Gastrocnemius medialis (tissue), 4 donors: ENCODE data around the gene TOP3A. TPM values are rescaled to one million over a fixed set of nuclear protein-coding genes. Genes with fewer than 3 reads are reported as not detected.
"Not testable (repeated sequence)": the region's sequence is repeated elsewhere in the genome, so short reads cannot be mapped to it uniquely, and the experiment has no call there.

ENCODE experiments used
- ATAC-seq, 2 donors: fragments of 150-250 bp; one replicate each; pipeline ENCODE4 v1.9.1; 2016
- DNase-seq, 2 donors: peaks; one replicate each; pipeline ENCODE4 v3.0.0-alpha.2; 2019
- H3K27ac ChIP-seq, 4 donors: fragments of 200-600 bp; sonication (generic); 1 replicate in 1 of 4; 2 replicates in 3 of 4; pipeline ENCODE4 v1.5.1; 2016 to 2018; ENCODE audit warnings: mild to moderate bottlenecking in 2 of 4, moderate library complexity in 1 of 4
- H3K27me3 ChIP-seq, 3 donors: fragments of 200-600 bp; sonication (generic) in 2 of 3; 1 replicate in 1 of 3; 2 replicates in 2 of 3; pipeline versions ENCODE4 v1.5.1 to v1.6.0; 2016 to 2019; ENCODE audit warnings: mild to moderate bottlenecking in 1 of 3, moderate library complexity in 1 of 3
- H3K36me3 ChIP-seq, 2 donors: fragments of 200-600 bp; sonication (generic) in 1 of 2; one replicate each; pipeline ENCODE4 v1.5.1; 2017 to 2018
- H3K4me1 ChIP-seq, 2 donors: fragments of 200-600 bp; sonication (generic) in 1 of 2; one replicate each; pipeline ENCODE4 v1.5.1; 2016 to 2017; ENCODE audit warnings: mild to moderate bottlenecking in 2 of 2
- H3K4me3 ChIP-seq, 4 donors: fragments of 200-600 bp; sonication (generic) in 3 of 4; 1 replicate in 1 of 4; 2 replicates in 3 of 4; pipeline ENCODE4 v1.5.1; 2016 to 2019; ENCODE audit warnings: mild to moderate bottlenecking in 2 of 4
- H3K9me3 ChIP-seq, 3 donors: fragments of 200-600 bp; sonication (generic) in 2 of 3; 1 replicate in 1 of 3; 2 replicates in 2 of 3; pipeline ENCODE4 v1.5.1; 2016 to 2019
- CTCF ChIP-seq, 5 experiments: fragments of 450-650 bp in 3 of 5; fragments of 200-600 bp in 2 of 5; sonication (generic) in 2 of 5; IDR thresholded peaks in 4 of 5; conservative IDR thresholded peaks in 1 of 5; 1 replicate in 4 of 5; 2 replicates in 1 of 5; pipeline ENCODE4 v1.5.1; 2016 to 2019; ENCODE audit warnings: antibody characterized with exemption in 5 of 5, mild to moderate bottlenecking in 3 of 5, moderate library complexity in 3 of 5
- POLR2A ChIP-seq, 2 donors: fragments of 450-650 bp; IDR thresholded peaks; one replicate each; pipeline ENCODE4 v1.6.1; 2017; ENCODE audit warnings: antibody characterized with exemption in 2 of 2, mild to moderate bottlenecking in 2 of 2, moderate library complexity in 2 of 2
- in situ Hi-C, 4 donors: fragments of 200-750 bp; cut with MboI; loops; one replicate each; pipeline versions ENCODE4 v1.15.0 to v1.8.0; 2017; ENCODE audit warnings: low sequenced_read_pairs in 4 of 4
- intact Hi-C: fragments of 100-400 bp; cut with DNase I; formaldehyde crosslinking; loops from one replicate; pipeline ENCODE4 v1.15.1; 2023; ENCODE audit warnings: low total_unique reads
- total RNA-seq, 4 donors: library from RNA; depleted of rRNA; stranded (reverse); fragments of >200 nt; gene quantifications; one replicate each; pipeline versions ENCODE4 v1.1.0 to v1.2.3, GENCODE V29; 2016

The TOP3A gene
- total RNA-seq, 4 donors from 2014 or later, result 17.7 to 62.4 (median 22.1) TPM

- Histone ChIP-seq H3K4me3 (no peak overlapping the region), H3K36me3 (peaks cover 0 to 46% of the 10 kb centered on the region in 2 donors)
Observed at GRCh38 chr17:18344021-18344420, 29.2 kb upstream of the TOP3A start.

GRCh38 chr17:18339933-18340332 is 25.1 kb upstream of the TOP3A start:
- H3K27ac ChIP-seq, result no peak overlapping the region
- no peak for DNase-seq
- H3K9me3 ChIP-seq, result no peaks in the 10 kb centered on the region
- TF ChIP-seq CTCF (IDR thresholded peaks at IDR 0.05 in 4 of 5, conservative IDR thresholded peaks at IDR 0.05 in 1 of 5) (no peak), POLR2A (IDR thresholded peaks at IDR 0.05) (no peak)
- in situ Hi-C loops (no loop called here), intact Hi-C loops (no loop called here)
- H3K4me3 ChIP-seq, result no peak overlapping the region
- no peak for ATAC-seq
- no peaks in the 10 kb centered on the region for H3K4me1 ChIP-seq
- no peaks in the 10 kb centered on the region for H3K27me3 ChIP-seq
- H3K36me3 ChIP-seq, result peaks cover 0 to 31% of the 10 kb centered on the region in 2 donors

More at GRCh38 chr17:18344021-18344420, 29.2 kb upstream of the TOP3A start:
- ATAC-seq (no peak), DNase-seq (no peak)
- TF ChIP-seq POLR2A (IDR thresholded peaks at IDR 0.05), result no peak
- TF ChIP-seq CTCF (IDR thresholded peaks at IDR 0.05 in 4 of 5, conservative IDR thresholded peaks at IDR 0.05 in 1 of 5), result no peak
- no peak overlapping the region for H3K27ac ChIP-seq
- H3K4me1 ChIP-seq, result no peaks in the 10 kb centered on the region
- intact Hi-C loops, result no loop called here
- H3K9me3 ChIP-seq, result no peaks in the 10 kb centered on the region
- H3K27me3 ChIP-seq, result no peaks in the 10 kb centered on the region
- in situ Hi-C loops, result no loop called here

GRCh38 chr17:18338158-18338557 is 23.4 kb upstream of the TOP3A start:
- in situ Hi-C loops, H3K27me3 ChIP-seq, ATAC-seq, H3K4me1 ChIP-seq, H3K4me3 ChIP-seq, DNase-seq, H3K9me3 ChIP-seq, H3K27ac ChIP-seq, intact Hi-C loops: not testable (repeated sequence)
- peaks cover 0 to 41% of the 10 kb centered on the region in 2 donors for H3K36me3 ChIP-seq

- no peak for DNase-seq
- in situ Hi-C loops (no loop called here), intact Hi-C loops (no loop called here)
- ATAC-seq, result no peak
- no peak overlapping the region for H3K27ac ChIP-seq
- H3K9me3 ChIP-seq, result no peaks in the 10 kb centered on the region
- no peak overlapping the region for H3K4me3 ChIP-seq
- H3K36me3 ChIP-seq, result peaks cover 0 to 63% of the 10 kb centered on the region in 2 donors
- H3K4me1 ChIP-seq, result no peaks in the 10 kb centered on the region
- H3K27me3 ChIP-seq, result no peaks in the 10 kb centered on the region
- no peak for TF ChIP-seq CTCF (IDR thresholded peaks at IDR 0.05 in 4 of 5, conservative IDR thresholded peaks at IDR 0.05 in 1 of 5)
- no peak for TF ChIP-seq POLR2A (IDR thresholded peaks at IDR 0.05)
Observed at GRCh38 chr17:18332909-18333489, 18.2 kb upstream of the TOP3A start.

- no peaks in the 10 kb centered on the region for H3K27me3 ChIP-seq
- no peak overlapping the region for H3K4me3 ChIP-seq
- peaks cover 0 to 71% of the 10 kb centered on the region in 2 donors for H3K36me3 ChIP-seq
- H3K4me1 ChIP-seq, result no peaks in the 10 kb centered on the region
- no peak overlapping the region for H3K27ac ChIP-seq
- DNase-seq (no peak), ATAC-seq (no peak)
- no peaks in the 10 kb centered on the region for H3K9me3 ChIP-seq
- in situ Hi-C loops (no loop called here), intact Hi-C loops (no loop called here)
- TF ChIP-seq CTCF (IDR thresholded peaks at IDR 0.05 in 4 of 5, conservative IDR thresholded peaks at IDR 0.05 in 1 of 5), result no peak
Observed at GRCh38 chr17:18331879-18332278, 17.1 kb upstream of the TOP3A start.
